DOHH2 (cell line): Measurements from ENCODE around the gene PPP1R2C.

Source experiments
- CTCF ChIP-seq: fragments of 200-600 bp; sonication (generic); IDR thresholded peaks from one replicate; pipeline ENCODE4 v1.5.1; 2014; ENCODE audit warnings: antibody characterized with exemption, mild to moderate bottlenecking, low read depth, low read length; ENCODE audit not compliant: poor library complexity, severe bottlenecking
- EZH2phosphoT487 ChIP-seq: fragments of 200-600 bp; sonication (generic); IDR thresholded peaks from 2 replicates; pipeline ENCODE4 v1.6.1; 2017; ENCODE audit warnings: borderline replicate concordance, mild to moderate bottlenecking, antibody characterized with exemption, low read length, moderate library complexity, mixed read lengths

DNA sequence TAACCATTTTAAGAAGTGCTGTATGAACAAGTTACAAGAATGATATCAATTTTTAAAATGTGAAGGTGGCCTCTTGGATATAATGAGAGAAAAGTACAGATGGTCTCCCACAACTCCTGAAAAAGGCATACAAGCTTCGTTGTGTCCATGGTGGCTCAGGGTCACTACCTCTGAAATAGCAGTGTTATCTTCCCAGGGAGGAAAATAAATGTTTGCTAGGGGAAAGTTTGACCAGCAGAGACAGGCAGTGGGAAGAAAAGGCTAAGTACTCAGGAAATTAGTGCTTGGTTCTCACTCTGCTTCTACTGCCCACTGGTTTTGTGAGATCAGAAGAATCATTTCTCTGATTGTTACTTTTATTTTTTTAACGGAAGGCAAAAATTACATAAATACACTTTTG lies 39.4 kb downstream of the PPP1R2C start:
- TF ChIP-seq CTCF (no peak), EZH2phosphoT487 (no peak)
